Hematopoietic multipotent progenitor cell treated with erythropoietin and hydrocortisone succinate and interleukin-3 and kit ligand, for 8 days (in vitro differentiated cells): Measurements from ENCODE around the gene CNGA1.
"Not testable (repeated sequence)": the region's sequence is repeated elsewhere in the genome, so short reads cannot be mapped to it uniquely, and the experiment has no call there.

Experiments used
- DNase-seq: peaks from one replicate; pipeline ENCODE4 v3.0.0-alpha.2; 2015

The CNGA1 gene

GRCh38 chr4:47954245-47954644 is 62.2 kb downstream of the CNGA1 start:
- DNase-seq = no peak

DNA sequence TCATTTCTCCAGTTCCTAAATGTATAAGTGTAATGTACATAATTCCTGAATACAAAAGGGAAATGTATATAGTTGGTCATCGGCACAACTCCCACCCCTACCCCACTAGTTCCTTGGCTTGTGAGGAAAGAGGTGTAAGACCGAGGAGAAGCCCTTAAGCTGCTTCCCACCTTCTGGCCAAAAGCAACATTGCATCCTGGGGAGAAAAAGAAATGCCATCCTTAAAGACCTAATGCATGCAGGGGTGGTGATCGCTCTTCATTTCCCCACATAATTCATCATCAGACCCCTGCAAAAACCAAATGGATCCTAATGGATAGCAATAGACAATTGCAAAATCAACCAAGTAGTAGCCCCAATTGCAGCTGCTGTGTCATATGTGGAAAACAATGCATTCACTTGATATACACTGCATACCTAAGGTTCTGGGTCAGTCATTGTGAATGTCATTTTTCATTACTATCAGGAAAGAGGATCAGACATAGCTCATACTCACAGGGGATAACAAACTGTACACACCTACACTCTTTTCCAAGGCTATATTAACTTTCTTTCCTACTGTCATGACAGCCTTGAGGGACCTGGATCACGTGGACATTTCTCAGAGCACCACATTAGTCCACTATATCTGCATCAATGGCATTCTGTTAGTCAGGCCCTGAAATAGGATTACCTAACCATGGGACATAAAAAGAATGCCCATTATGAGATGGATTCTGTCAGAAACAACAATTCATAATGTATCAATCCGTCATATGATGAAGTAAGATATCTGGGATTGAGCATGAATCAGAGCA is 70.4 kb downstream of the CNGA1 start:
- no peak for DNase-seq

DNA sequence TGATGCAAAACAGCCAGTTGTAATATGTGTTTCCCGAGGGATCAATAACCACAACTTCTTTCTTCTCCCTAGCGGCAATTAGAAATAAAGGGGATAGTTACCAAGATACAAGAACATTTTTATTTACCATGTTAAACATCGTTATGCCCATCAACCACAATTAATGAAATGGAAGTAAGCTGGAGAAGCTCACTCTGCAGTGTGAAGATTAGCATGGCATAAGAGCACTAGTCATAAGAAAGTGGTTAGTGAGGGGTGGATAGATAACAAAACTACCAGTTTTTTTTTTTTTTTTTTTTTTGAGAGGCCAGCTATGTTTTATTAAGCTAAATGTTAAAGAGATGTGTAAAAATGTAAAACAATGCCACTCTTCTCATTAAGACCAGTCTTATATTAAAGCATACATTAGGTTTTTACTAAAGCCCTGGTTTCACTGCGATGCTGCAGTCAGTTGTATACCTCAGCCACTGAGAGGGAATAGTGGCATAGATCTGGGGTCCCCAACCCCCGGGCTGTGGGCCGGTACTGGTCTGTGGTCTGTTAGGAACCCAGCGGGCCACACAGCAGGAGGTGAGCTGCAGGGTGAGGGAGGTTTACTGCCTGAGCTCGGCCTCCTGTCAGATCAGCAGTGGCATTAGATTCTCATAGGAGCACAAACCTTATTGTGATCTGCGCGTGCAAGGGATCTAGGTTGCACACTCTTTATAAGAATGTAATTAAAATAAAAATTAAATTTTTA is 74.2 kb downstream of the CNGA1 start:
- peak; percentile 53 for DNase-seq

GRCh38 chr4:47939456-47939855 is 77.0 kb downstream of the CNGA1 start:
- no peak for DNase-seq

DNA sequence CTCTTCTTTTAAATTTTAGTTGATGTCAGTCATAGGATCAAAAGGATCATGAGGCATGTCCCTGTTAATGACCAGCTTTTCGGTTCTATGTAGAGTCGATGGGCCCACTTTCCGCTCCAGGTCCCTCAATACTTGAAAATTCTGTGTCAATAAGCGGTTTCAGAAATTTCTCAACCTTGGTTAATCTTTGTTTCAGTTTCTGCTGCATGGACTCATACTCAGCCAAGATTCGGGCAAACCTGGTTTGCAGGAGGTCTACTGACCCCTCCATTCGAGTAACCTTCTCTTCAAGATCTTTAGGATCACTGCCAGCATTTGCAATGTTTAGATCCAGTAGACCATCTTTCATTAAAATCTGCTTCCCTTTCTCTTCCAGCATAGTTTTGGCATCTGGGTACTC is 80.1 kb downstream of the CNGA1 start:
- no peak for DNase-seq

DNA sequence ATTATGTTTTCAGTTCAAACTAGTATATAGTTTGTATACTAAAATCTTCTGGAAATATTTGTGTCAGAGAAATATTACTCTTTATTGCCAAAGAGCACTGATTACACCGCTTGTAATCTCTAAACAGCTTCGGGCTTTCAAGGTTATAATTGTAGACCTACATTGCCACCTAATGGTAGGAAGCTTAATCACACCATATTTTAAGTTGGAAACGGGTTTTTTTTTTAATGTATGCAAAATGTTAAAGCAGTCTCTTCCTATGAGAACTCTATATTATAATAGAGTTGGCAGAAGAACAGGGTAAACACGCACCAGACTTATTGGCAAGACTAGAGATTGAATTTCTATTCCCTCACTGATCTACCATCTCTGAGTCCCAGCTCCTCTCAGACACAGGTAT is 82.6 kb downstream of the CNGA1 start:
- peak; percentile 57 for DNase-seq

DNA sequence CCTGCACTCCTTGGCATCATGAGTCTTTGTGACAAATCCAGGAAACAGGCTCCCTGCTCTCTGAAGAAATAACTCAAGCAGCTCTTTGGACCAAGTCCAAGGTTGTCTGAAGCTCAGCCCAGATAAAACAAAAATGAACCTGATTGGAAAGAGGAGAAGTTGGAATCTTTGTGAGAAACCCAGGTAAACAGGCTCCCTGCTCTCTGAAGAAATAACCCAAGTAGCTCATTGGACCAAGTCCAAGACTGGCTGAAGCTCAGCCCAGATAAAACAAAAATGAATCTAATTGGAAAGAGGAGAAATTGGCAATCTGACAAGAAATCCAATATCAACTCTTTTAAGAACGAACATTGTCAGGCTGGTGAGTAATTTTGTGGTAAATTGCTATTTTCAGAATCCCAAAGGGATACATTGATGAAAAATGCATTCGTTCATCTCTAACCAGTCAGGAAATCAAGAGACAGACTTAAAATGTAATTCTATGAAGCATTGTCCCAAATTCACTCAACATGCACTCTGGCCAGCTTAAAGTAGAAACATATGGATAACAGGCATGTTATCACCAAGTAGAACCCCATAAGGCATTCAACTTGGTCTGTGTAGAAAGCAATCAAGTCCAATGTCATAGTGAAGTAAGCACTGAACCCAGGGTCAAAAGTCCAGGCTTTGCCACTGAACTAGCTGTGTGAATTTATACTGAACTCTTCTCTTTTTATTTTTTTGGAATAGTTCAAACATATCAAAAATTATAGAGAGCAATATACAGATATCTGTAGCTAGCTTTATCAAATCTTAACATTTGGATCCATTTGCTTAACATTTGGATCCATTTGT is 85.3 kb downstream of the CNGA1 start:
- peak; percentile 42 for DNase-seq

- DNase-seq = no peak
These were observed 86.7 kb downstream of the CNGA1 start for GRCh38 chr4:47929682-47930201.

- DNase-seq = peak; percentile 74
These were observed 89.7 kb downstream of the CNGA1 start for GRCh38 chr4:47926667-47927258.

- DNase-seq = not testable (repeated sequence)
These were observed 93.2 kb downstream of the CNGA1 start for GRCh38 chr4:47923261-47923608.

DNA sequence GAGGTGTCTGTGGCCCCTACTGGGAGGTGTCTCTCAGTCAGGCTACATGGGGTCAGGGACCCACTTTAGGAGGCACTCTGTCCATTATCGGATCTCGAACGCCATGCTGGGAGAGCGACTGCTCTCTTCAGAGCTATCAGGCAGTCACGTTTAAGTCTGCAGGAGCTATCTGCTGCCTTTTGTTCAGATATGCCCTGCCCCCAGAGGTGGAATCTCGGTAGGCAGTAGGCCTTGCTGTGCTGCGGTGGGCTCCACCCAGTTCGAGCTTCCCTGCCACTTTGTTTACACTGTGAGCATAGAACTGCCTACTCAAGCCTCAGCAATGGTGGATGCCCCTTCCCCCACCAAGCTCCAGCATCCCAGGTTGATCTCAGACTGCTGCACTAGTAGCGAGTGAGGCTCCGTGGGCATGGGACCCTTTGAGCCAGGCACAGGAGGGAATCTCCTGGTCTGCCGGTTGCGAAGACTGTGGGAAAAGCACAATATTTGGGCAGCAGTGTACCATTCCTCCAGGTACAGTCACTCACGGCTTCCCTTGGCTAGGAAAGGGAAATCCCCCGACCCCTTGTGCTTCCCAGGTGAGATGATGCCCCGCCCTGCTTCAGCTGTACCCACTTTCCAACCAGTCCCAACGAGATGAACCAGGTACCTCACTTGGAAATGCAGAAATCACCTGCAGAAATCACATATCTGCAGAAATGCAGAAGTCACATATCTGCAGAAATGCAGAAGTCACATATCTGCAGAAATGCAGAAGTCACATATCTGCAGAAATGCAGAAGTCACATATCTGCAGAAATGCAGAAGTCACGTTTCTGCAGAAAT is 93.8 kb downstream of the CNGA1 start:
- DNase-seq = peak; percentile 12

- DNase-seq = not testable (repeated sequence)
These were observed 99.3 kb downstream of the CNGA1 start for GRCh38 chr4:47917163-47917562.

GRCh38 chr4:47915378-47915777 is 101.1 kb downstream of the CNGA1 start:
- no peak for DNase-seq

DNA sequence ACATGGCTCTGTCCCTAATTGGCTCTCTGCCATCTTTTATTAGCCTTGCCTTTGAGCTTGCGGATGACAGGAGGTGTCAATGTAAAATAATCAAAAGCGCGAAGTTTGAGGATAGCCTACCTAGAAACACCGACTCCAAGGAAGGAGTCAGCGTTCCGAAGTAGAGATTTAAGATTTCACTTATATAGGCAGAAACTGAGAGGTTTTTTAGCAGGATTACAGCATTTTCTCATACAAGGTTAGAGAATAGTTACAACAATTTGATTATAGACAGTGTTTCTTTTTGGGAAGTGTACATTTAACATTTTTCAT is 101.6 kb downstream of the CNGA1 start:
- DNase-seq = no peak

DNA sequence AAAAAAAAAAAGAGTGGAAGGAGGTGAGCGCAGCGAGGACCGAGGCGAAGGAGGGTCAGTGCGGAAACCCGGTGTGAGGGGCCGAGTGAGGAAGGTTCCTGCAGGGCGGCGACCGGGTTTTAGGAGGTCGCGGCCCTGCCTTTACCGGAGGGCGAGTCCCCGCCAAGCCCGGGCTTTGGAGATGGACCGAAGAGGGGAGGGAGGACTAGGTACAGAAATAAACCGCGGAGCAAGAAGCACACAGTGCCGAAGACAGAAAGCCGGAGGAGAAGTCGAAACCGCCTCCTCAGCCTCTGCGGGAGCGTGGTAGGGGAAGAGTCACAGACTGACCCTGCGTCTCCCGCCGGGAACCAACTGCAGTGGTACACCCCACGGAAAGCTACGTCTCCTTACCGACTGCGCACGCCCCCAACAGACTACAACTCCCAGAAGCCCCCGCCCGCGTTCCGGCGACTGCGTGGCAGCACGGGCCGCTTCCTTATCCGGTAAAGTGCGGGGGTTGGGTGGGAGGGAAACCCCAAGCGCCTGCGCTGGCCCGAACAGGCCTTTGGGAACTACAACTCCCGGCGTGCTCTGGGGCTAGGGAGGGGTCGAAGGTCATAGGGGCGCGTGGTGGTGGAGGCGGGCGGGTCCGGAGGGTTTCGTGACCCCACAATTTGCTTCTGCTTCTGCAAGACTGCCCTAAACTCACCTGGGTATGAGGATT is 102.1 kb downstream of the CNGA1 start, which contains the start of gene NFXL1:
TSS of gene NFXL1 (minus strand) at position 364 of the 706 bp plus-strand sequence. CDS start 380 bp downstream, outside the sequence.
- peak; percentile 96 for DNase-seq

GRCh38 chr4:47913861-47914219 is 102.6 kb downstream of the CNGA1 start:
- peak; percentile 16 for DNase-seq

- DNase-seq = peak; percentile 21
These were observed 103.2 kb downstream of the CNGA1 start for GRCh38 chr4:47913330-47913729.

GRCh38 chr4:47907089-47907646 is 109.3 kb downstream of the CNGA1 start:
- DNase-seq = no peak

- no peak for DNase-seq
These were observed 116.8 kb downstream of the CNGA1 start for GRCh38 chr4:47899639-47900038.

GRCh38 chr4:47891928-47892327 is 124.6 kb downstream of the CNGA1 start:
- no peak for DNase-seq
